Right ventricle myocardium inferior (tissue), 1 donor: ENCODE measurements around the gene MME. TPM values are rescaled to one million over a fixed set of nuclear protein-coding genes. Genes with fewer than 3 reads are reported as not detected.

Experiments used
- ATAC-seq: fragments of 200-7000 bp; cut with Tn5 transposase; one replicate; pipeline ENCODE4 v1.9.1; 2020; ENCODE audit warnings: mild to moderate bottlenecking, moderate library complexity
- DNase-seq: peaks from one replicate; pipeline ENCODE4 v3.0.0; 2021; ENCODE audit errors: missing footprints
- intact Hi-C: fragments of 100-400 bp; cut with DNase I; formaldehyde crosslinking; loops from one replicate; pipeline ENCODE4 v1.11.0; 2022
- long read RNA-seq: library from polyadenylated mRNA; unstranded; transcript quantifications from one replicate; pipeline ENCODE4 v2.0.0, GENCODE V29; 2021
- total RNA-seq: library from RNA; stranded (reverse); fragmentation: NEBNext Ultra II Directional; extraction: Animal tissue kit (Norgen Biotek cat#: 25700); gene quantifications from one replicate; pipeline ENCODE4 v1.2.1, GENCODE V29; 2021
- donor health status: DM: no; HTN: yes; CAD: no; lungs with severe emphysema.

MME gene
- total RNA-seq: 4.8 TPM
- long read RNA-seq: 0 reads

GRCh38 chr3:155079746-155080487, at the start of gene MME:
TSS of gene MME (plus strand) at chr3:155080319. CDS start at chr3:155084168, 3,849 bp downstream.
- DNase-seq (peak; percentile 80), ATAC-seq (peak; percentile 88)
- intact Hi-C loops: no loop called here

- DNase-seq: no peak
- intact Hi-C loops: no loop called here
- ATAC-seq: no peak
These were observed 48.9 kb upstream of the MME start for GRCh38 chr3:155031186-155031585.

- ATAC-seq: no peak
- no peak for DNase-seq
- intact Hi-C loops: no loop called here
These were observed 47.2 kb upstream of the MME start for GRCh38 chr3:155032918-155033317.

- ATAC-seq (no peak), DNase-seq (no peak)
- intact Hi-C loops: no loop called here
These were observed 45.3 kb upstream of the MME start for GRCh38 chr3:155034786-155035185.

- ATAC-seq: no peak
- no peak for DNase-seq
- intact Hi-C loops: no loop called here
These were observed 44.6 kb upstream of the MME start for GRCh38 chr3:155035553-155035952.

GRCh38 chr3:155037508-155038202, 42.5 kb upstream of the MME start:
- intact Hi-C loops: no loop called here
- ATAC-seq (no peak), DNase-seq (no peak)

- ATAC-seq (no peak), DNase-seq (no peak)
- intact Hi-C loops: no loop called here
These were observed 41.9 kb upstream of the MME start for GRCh38 chr3:155038203-155038554.

- no peak for DNase-seq
- intact Hi-C loops: no loop called here
- no peak for ATAC-seq
These were observed 33.2 kb upstream of the MME start for GRCh38 chr3:155046935-155047334.

GRCh38 chr3:155047672-155048071, 32.4 kb upstream of the MME start:
- ATAC-seq: no peak
- intact Hi-C loops: no loop called here

GRCh38 chr3:155049959-155050358, 30.2 kb upstream of the MME start:
- ATAC-seq: no peak
- intact Hi-C loops: no loop called here
- no peak for DNase-seq

More at GRCh38 chr3:155047672-155048071, 32.4 kb upstream of the MME start:
- no peak for DNase-seq

- no peak for ATAC-seq
- DNase-seq: no peak
- intact Hi-C loops: no loop called here
These were observed 27.6 kb upstream of the MME start for GRCh38 chr3:155052470-155052869.

GRCh38 chr3:155053756-155054155, 26.4 kb upstream of the MME start:
- DNase-seq (no peak), ATAC-seq (no peak)
- intact Hi-C loops: no loop called here

GRCh38 chr3:155064920-155065319, 15.2 kb upstream of the MME start:
- intact Hi-C loops: no loop called here
- no peak for ATAC-seq

GRCh38 chr3:155065537-155065936, 14.6 kb upstream of the MME start:
- intact Hi-C loops: no loop called here
- ATAC-seq (no peak), DNase-seq (no peak)

More at GRCh38 chr3:155064920-155065319, 15.2 kb upstream of the MME start:
- no peak for DNase-seq

- intact Hi-C loops: no loop called here
- no peak for ATAC-seq
- DNase-seq: no peak
These were observed 10.4 kb upstream of the MME start for GRCh38 chr3:155069729-155070128.

- ATAC-seq (no peak), DNase-seq (no peak)
- intact Hi-C loops: no loop called here
These were observed 9.8 kb upstream of the MME start for GRCh38 chr3:155070316-155070715.

GRCh38 chr3:155070932-155071387, 9.2 kb upstream of the MME start:
- peak; percentile 71 for ATAC-seq
- no peak for DNase-seq
- intact Hi-C loops: no loop called here

GRCh38 chr3:155075200-155075599, 4.9 kb upstream of the MME start:
- no peak for DNase-seq
- intact Hi-C loops: no loop called here
- no peak for ATAC-seq

GRCh38 chr3:155076888-155077287, 3.2 kb upstream of the MME start:
- intact Hi-C loops: no loop called here
- ATAC-seq (no peak), DNase-seq (no peak)

- intact Hi-C loops: no loop called here
- DNase-seq: no peak
- ATAC-seq: no peak
These were observed 1.2 kb upstream of the MME start for GRCh38 chr3:155078711-155079467.
